Fibroblast of skin of left biceps (primary cell): ENCODE results near the gene UNKL.

Experiments used
- DNase-seq, 2 experiments: peaks; one replicate each; pipeline ENCODE4 v3.0.0-alpha.2; 2013; ENCODE audit warnings: low read depth in 2 of 2

Gene UNKL

GRCh38 chr16:1351582-1352362 is 62.7 kb downstream of the UNKL start, which contains the start of the genes GNPTG and TSR3:
GNPTG (plus strand) TSS chr16:1351931; CDS start chr16:1351966, 35 bp downstream.
TSR3 (minus strand) TSS chr16:1351878; CDS start chr16:1351804, 74 bp downstream.
- DNase-seq = peak; percentile 72 to 74

GRCh38 chr16:1351215-1351581 is 63.3 kb downstream of the UNKL start:
- DNase-seq = no peak

- DNase-seq = no peak
Measured at GRCh38 chr16:1350691-1351090, 63.8 kb downstream of the UNKL start.

DNA sequence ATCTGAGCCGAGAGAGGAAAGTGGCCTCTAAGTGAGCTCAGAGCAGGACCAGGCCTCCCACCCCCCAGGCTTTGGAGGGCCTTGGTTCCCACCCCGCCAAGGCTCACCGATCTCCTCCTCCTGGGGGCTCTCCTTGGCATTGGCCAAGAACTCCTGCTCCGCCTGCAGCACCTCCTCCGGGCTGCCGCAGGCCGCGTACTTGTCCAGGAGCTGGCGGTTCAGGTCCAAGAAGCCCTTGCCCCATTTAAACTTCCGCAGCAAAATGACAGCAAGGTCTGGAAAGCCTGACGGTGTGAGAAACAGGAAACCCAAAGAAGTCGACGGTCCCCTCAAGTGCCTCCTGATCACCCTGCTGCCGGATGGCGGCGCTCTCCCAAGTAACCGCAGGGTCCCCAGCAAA is 64.6 kb downstream of the UNKL start:
- no peak for DNase-seq

GRCh38 chr16:1349351-1349750 is 65.2 kb downstream of the UNKL start:
- no peak for DNase-seq

GRCh38 chr16:1348926-1349325 is 65.6 kb downstream of the UNKL start:
- DNase-seq = no peak

- DNase-seq = no peak
Measured at GRCh38 chr16:1348441-1348840, 66.1 kb downstream of the UNKL start.

DNA sequence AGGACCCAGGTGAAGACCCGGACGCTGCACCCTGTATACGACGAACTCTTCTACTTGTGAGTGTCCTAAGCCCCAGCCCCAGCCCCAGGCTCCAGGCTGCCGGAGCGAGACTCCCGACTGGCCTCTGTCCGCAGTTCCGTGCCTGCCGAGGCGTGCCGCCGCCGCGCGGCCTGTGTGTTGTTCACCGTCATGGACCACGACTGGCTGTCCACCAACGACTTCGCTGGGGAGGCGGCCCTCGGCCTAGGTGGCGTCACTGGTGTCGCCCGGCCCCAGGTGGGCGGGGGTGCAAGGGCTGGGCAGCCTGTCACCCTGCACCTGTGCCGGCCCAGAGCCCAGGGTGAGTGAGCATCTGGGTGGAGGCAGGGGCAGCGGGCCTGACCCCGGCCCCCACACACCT is 66.5 kb downstream of the UNKL start:
- DNase-seq = no peak

- no peak for DNase-seq
Measured at GRCh38 chr16:1347286-1347855, 67.1 kb downstream of the UNKL start.

- no peak for DNase-seq
Measured at GRCh38 chr16:1346422-1347285, 67.8 kb downstream of the UNKL start.

DNA sequence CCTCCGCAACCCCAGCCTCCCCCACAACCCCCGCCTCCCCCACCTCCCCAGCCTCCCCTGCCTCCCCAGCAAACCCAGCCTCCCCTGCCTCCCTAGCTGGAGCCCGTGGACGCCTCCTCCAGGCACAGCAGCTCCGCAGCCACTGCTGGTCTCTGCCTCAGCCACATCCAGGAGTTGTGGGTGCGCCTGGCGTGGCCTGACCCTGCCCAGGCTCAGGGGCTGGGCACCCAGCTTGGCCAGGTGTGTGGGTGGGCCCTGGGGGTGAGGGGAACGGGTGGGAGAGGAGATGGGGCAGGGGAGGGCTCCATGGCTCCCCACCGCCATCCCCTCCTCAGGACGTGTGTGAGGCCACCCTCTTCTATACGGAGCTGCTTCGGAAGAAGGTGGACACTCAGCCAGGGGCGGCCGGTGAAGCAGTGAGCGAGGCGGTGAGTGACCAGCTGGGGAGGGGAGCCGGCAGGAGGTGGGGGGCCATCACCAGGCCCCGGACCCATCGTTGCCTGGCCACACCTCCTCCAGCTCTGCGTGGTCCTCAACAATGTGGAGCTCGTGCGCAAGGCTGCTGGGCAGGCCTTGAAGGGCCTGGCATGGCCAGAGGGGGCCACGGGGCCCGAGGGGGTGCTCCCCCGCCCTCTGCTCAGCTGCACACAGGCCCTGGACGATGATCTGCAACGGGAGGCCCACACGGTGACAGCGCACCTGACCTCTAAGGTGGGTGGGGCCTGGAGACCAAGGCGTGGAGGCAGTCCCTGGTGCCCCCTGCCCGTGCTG is 68.7 kb downstream of the UNKL start:
- no peak for DNase-seq

DNA sequence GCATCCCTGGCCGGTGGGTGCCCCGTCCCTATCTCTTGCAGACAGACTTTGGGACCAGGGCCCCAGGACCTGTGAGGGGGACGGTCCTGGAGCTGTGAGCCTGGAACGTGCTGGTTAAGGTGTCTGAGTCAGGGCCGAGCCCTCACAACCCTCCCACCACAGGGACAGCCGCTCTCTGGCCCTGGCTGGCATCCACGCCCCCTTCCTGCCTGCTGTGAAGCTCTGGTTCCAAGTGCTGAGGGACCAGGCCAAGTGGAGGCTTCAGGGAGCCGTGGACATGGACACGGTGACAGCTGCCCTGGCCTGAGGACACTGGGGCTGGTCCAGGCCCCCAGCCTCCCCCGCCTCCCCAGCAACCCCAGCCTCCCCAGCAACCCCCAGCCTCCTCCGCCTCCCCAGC is 69.4 kb downstream of the UNKL start:
- DNase-seq = no peak

- DNase-seq = no peak
Measured at GRCh38 chr16:1344499-1344898, 70.0 kb downstream of the UNKL start.

DNA sequence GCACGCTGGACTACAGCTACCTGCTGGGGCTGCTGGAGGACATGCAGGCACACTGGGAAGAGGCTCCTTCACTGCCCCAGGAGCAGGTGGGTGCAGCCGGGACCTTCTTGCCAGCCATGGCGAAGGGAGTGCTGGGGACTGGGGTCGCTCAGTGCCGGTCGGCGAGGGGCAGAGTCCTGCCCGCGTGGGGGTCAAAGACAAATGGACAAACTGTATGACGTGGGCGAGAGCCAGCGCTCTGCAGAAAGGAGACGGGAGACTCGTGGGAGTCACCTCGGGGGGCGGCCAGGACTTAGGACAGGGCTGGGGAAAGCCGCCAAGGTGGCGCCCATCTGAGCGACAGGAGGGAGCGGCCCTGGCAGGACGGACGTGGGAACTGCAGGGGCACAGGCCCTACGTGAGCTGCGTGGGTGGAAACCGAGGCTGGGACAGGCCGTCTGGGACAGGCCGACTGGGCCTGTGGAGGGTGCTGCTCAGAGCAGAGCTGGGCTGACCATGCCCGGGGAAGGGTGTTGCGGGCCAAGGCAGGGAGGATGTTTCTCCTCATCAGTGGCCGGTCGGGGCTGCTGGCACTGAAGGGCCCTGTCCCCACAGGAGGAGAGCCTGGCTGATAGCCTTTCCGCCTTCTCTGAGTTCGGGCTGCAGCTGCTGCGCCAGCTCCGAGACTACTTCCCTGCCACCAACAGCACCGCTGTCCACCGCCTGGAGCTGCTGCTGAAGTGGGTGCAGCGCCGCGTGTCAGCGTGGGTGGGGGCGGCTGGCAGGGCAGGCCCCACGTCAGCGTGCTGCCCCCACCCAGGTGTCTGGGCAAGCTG is 70.9 kb downstream of the UNKL start:
- DNase-seq = no peak

- DNase-seq = peak; percentile 2 to 11
Measured at GRCh38 chr16:1342526-1343427, 71.7 kb downstream of the UNKL start.

- no peak for DNase-seq
Measured at GRCh38 chr16:1341495-1342420, 72.7 kb downstream of the UNKL start.

DNA sequence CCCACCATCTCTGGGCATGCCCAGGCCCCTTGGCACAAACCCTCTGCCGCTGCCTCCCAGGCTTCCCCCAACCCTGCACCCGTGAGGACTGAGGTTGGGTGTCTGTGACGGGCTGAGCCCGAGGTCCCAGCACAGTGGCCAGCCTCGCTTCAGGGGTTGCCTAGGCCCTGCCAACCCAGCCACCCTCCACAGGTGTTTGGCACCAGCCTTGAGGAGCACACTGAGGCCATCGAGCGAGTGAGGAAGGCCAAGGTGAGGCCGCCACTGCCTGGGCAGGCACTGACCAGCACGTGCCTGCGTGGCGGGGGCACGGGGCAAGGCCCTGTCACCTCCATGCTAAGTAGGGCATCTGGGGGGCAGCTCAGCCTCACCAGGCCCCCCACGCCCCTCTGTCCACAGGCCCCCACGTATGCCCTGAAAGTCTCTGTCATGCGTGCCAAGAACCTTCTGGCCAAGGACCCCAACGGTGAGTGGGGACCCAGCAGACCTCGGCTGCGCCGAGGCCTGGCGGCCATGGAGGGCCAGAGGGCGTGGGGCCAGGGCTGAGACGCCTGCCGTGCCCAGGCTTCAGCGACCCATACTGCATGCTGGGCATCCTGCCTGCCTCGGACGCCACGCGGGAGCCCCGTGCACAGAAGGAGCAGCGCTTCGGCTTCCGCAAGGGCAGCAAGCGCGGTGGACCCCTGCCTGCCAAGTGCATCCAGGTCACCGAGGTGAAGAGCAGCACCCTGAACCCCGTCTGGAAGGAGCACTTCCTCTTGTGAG is 73.6 kb downstream of the UNKL start:
- DNase-seq = no peak
